Activated naive CD8-positive, alpha-beta T cell treated with anti-CD3 and anti-CD28 coated beads, Interleukin-2, amount 50 U/mL, for 24 hours (primary cell): Measurements from ENCODE around the gene MRPS18A.

Experiments
- ATAC-seq: fragments of 150-1000 bp; cut with Tn5 transposase; one replicate; pipeline ENCODE4 v1.10.0; 2021
- DNase-seq: peaks from one replicate; pipeline ENCODE4 v3.0.0; 2021
- H3K27ac Mint-ChIP-seq: one replicate; pipeline ENCODE4 v1.8.0; 2021; ENCODE audit warnings: mild to moderate bottlenecking, mixed read lengths
- H3K27me3 Mint-ChIP-seq: one replicate; pipeline ENCODE4 v1.8.0; 2021; ENCODE audit warnings: mixed read lengths
- H3K36me3 Mint-ChIP-seq: one replicate; pipeline ENCODE4 v1.8.0; 2021; ENCODE audit warnings: low read depth, mixed read lengths
- H3K4me1 Mint-ChIP-seq: one replicate; pipeline ENCODE4 v1.8.0; 2021; ENCODE audit warnings: mixed read lengths
- H3K4me3 Mint-ChIP-seq: one replicate; pipeline ENCODE4 v1.8.0; 2021; ENCODE audit warnings: mild to moderate bottlenecking, moderate library complexity, mixed read lengths
- H3K9me3 Mint-ChIP-seq: one replicate; pipeline ENCODE4 v1.8.0; 2021; ENCODE audit warnings: mixed read lengths

MRPS18A gene

GRCh38 chr6:43687437-43688347 is at the start of gene MRPS18A:
Gene MRPS18A, minus strand, starts transcription at chr6:43687791. Its CDS starts 12 bp downstream, at chr6:43687779.
- ATAC-seq (peak; percentile 96), DNase-seq (peak; percentile 85)
- H3K9me3 Mint-ChIP-seq: no peaks in the 10 kb centered on the region

GRCh38 chr6:43736844-43737243 is 49.3 kb upstream of the MRPS18A start:
- no peak for ATAC-seq
- H3K36me3 Mint-ChIP-seq: peaks cover 2% of the 10 kb centered on the region
- no peak for DNase-seq
- peaks cover 9% of the 10 kb centered on the region for H3K9me3 Mint-ChIP-seq
- no peaks in the 10 kb centered on the region for H3K27me3 Mint-ChIP-seq
- no peak overlapping the region for H3K27ac Mint-ChIP-seq
- peaks cover 39% of the 10 kb centered on the region for H3K4me1 Mint-ChIP-seq
- no peak overlapping the region for H3K4me3 Mint-ChIP-seq

More at GRCh38 chr6:43687437-43688347, at the start of gene MRPS18A:
- Mint-ChIP-seq H3K27ac (peak within 1 kb of the TSS; percentile 84), H3K36me3 (peaks cover 2% of the 10 kb centered on the region), H3K4me3 (peak within 1 kb of the TSS; percentile 90), H3K4me1 (peaks cover 50% of the 10 kb centered on the region), H3K27me3 (no peaks in the 10 kb centered on the region)

GRCh38 chr6:43736211-43736786 is 48.7 kb upstream of the MRPS18A start:
- Mint-ChIP-seq H3K27me3 (no peaks in the 10 kb centered on the region), H3K36me3 (peaks cover 2% of the 10 kb centered on the region), H3K4me1 (peaks cover 39% of the 10 kb centered on the region), H3K4me3 (no peak overlapping the region), H3K9me3 (peaks cover 13% of the 10 kb centered on the region), H3K27ac (no peak overlapping the region)
- DNase-seq (no peak), ATAC-seq (no peak)

GRCh38 chr6:43735642-43736199 is 48.1 kb upstream of the MRPS18A start:
- no peak overlapping the region for H3K4me3 Mint-ChIP-seq
- peaks cover 2% of the 10 kb centered on the region for H3K36me3 Mint-ChIP-seq
- no peaks in the 10 kb centered on the region for H3K27me3 Mint-ChIP-seq
- peaks cover 39% of the 10 kb centered on the region for H3K4me1 Mint-ChIP-seq
- H3K27ac Mint-ChIP-seq: peak overlapping the region; percentile 20
- ATAC-seq (no peak), DNase-seq (no peak)
- peaks cover 19% of the 10 kb centered on the region for H3K9me3 Mint-ChIP-seq

- ATAC-seq (no peak), DNase-seq (no peak)
- peaks cover 23% of the 10 kb centered on the region for H3K9me3 Mint-ChIP-seq
- H3K27ac Mint-ChIP-seq: peak overlapping the region; percentile 87
- no peak overlapping the region for H3K4me3 Mint-ChIP-seq
- H3K36me3 Mint-ChIP-seq: peaks cover 2% of the 10 kb centered on the region
- no peaks in the 10 kb centered on the region for H3K27me3 Mint-ChIP-seq
- H3K4me1 Mint-ChIP-seq: peaks cover 39% of the 10 kb centered on the region
Measured at GRCh38 chr6:43734294-43734665, 46.7 kb upstream of the MRPS18A start.

- Mint-ChIP-seq H3K27ac (peak overlapping the region; percentile 87), H3K36me3 (peaks cover 2% of the 10 kb centered on the region), H3K27me3 (no peaks in the 10 kb centered on the region), H3K9me3 (peaks cover 27% of the 10 kb centered on the region), H3K4me3 (no peak overlapping the region), H3K4me1 (peaks cover 39% of the 10 kb centered on the region)
- ATAC-seq (peak; percentile 86), DNase-seq (peak; percentile 69)
Measured at GRCh38 chr6:43733471-43734293, 46.1 kb upstream of the MRPS18A start.

GRCh38 chr6:43730634-43731033 is 43.0 kb upstream of the MRPS18A start:
- no peak for ATAC-seq
- H3K9me3 Mint-ChIP-seq: peaks cover 27% of the 10 kb centered on the region

GRCh38 chr6:43729537-43729936 is 41.9 kb upstream of the MRPS18A start:
- DNase-seq: no peak
- Mint-ChIP-seq H3K36me3 (peaks cover 2% of the 10 kb centered on the region), H3K27me3 (no peaks in the 10 kb centered on the region), H3K9me3 (peaks cover 27% of the 10 kb centered on the region), H3K4me3 (no peak overlapping the region), H3K27ac (no peak overlapping the region), H3K4me1 (peaks cover 50% of the 10 kb centered on the region)
- no peak for ATAC-seq

More at GRCh38 chr6:43730634-43731033, 43.0 kb upstream of the MRPS18A start:
- H3K36me3 Mint-ChIP-seq: peaks cover 2% of the 10 kb centered on the region
- no peak overlapping the region for H3K27ac Mint-ChIP-seq
- H3K4me1 Mint-ChIP-seq: peaks cover 45% of the 10 kb centered on the region
- H3K27me3 Mint-ChIP-seq: no peaks in the 10 kb centered on the region
- no peak overlapping the region for H3K4me3 Mint-ChIP-seq
- no peak for DNase-seq

- H3K27me3 Mint-ChIP-seq: no peaks in the 10 kb centered on the region
Measured at GRCh38 chr6:43728586-43728985, 41.0 kb upstream of the MRPS18A start.

GRCh38 chr6:43727634-43728033 is 40.0 kb upstream of the MRPS18A start:
- Mint-ChIP-seq H3K9me3 (peaks cover 26% of the 10 kb centered on the region), H3K27me3 (no peaks in the 10 kb centered on the region), H3K36me3 (no peaks in the 10 kb centered on the region), H3K27ac (no peak overlapping the region), H3K4me3 (no peak overlapping the region), H3K4me1 (peaks cover 46% of the 10 kb centered on the region)
- DNase-seq (no peak), ATAC-seq (no peak)

More at GRCh38 chr6:43728586-43728985, 41.0 kb upstream of the MRPS18A start:
- no peak for ATAC-seq
- peaks cover 2% of the 10 kb centered on the region for H3K36me3 Mint-ChIP-seq
- no peak overlapping the region for H3K27ac Mint-ChIP-seq
- H3K4me1 Mint-ChIP-seq: peaks cover 50% of the 10 kb centered on the region
- H3K4me3 Mint-ChIP-seq: no peak overlapping the region
- DNase-seq: no peak
- H3K9me3 Mint-ChIP-seq: peaks cover 27% of the 10 kb centered on the region

- H3K4me3 Mint-ChIP-seq: peak overlapping the region; percentile 64
- H3K4me1 Mint-ChIP-seq: peaks cover 44% of the 10 kb centered on the region
- H3K27me3 Mint-ChIP-seq: no peaks in the 10 kb centered on the region
- DNase-seq (no peak), ATAC-seq (no peak)
- H3K9me3 Mint-ChIP-seq: peaks cover 9% of the 10 kb centered on the region
- H3K36me3 Mint-ChIP-seq: no peaks in the 10 kb centered on the region
- H3K27ac Mint-ChIP-seq: peak overlapping the region; percentile 83
Measured at GRCh38 chr6:43725643-43726580, 38.3 kb upstream of the MRPS18A start.

- Mint-ChIP-seq H3K9me3 (peaks cover 3% of the 10 kb centered on the region), H3K4me1 (peaks cover 44% of the 10 kb centered on the region), H3K36me3 (no peaks in the 10 kb centered on the region), H3K27me3 (no peaks in the 10 kb centered on the region), H3K4me3 (peak overlapping the region; percentile 64), H3K27ac (peak overlapping the region; percentile 83)
- DNase-seq: peak; percentile 87
- ATAC-seq: peak; percentile 80
Measured at GRCh38 chr6:43724914-43725642, 37.5 kb upstream of the MRPS18A start.

- peaks cover 44% of the 10 kb centered on the region for H3K4me1 Mint-ChIP-seq
- peak overlapping the region; percentile 47 for H3K4me3 Mint-ChIP-seq
- DNase-seq (no peak), ATAC-seq (peak; percentile 6)
- H3K27ac Mint-ChIP-seq: peak overlapping the region; percentile 83
- no peaks in the 10 kb centered on the region for H3K36me3 Mint-ChIP-seq
- H3K27me3 Mint-ChIP-seq: no peaks in the 10 kb centered on the region
- H3K9me3 Mint-ChIP-seq: peaks cover 3% of the 10 kb centered on the region
Measured at GRCh38 chr6:43724354-43724753, 36.8 kb upstream of the MRPS18A start.
